Measurements from ENCODE around the gene BICDL1. TPM values are rescaled to one million over a fixed set of nuclear protein-coding genes. Genes with fewer than 3 reads are reported as not detected.
A peak's percentile ranks its signal among the peaks of the same experiment; 100 is the strongest.

Gene BICDL1
- total RNA-seq, 1 experiment from 2014 or later, result not detected

- no peak for DNase-seq (ENCODE audit: low read depth)
These were observed 88.2 kb downstream of the BICDL1 start for GRCh38 chr12:120077260-120077659.

- no peak for DNase-seq (ENCODE audit: low read depth)
These were observed 89.8 kb downstream of the BICDL1 start for GRCh38 chr12:120078868-120079267.

DNA sequence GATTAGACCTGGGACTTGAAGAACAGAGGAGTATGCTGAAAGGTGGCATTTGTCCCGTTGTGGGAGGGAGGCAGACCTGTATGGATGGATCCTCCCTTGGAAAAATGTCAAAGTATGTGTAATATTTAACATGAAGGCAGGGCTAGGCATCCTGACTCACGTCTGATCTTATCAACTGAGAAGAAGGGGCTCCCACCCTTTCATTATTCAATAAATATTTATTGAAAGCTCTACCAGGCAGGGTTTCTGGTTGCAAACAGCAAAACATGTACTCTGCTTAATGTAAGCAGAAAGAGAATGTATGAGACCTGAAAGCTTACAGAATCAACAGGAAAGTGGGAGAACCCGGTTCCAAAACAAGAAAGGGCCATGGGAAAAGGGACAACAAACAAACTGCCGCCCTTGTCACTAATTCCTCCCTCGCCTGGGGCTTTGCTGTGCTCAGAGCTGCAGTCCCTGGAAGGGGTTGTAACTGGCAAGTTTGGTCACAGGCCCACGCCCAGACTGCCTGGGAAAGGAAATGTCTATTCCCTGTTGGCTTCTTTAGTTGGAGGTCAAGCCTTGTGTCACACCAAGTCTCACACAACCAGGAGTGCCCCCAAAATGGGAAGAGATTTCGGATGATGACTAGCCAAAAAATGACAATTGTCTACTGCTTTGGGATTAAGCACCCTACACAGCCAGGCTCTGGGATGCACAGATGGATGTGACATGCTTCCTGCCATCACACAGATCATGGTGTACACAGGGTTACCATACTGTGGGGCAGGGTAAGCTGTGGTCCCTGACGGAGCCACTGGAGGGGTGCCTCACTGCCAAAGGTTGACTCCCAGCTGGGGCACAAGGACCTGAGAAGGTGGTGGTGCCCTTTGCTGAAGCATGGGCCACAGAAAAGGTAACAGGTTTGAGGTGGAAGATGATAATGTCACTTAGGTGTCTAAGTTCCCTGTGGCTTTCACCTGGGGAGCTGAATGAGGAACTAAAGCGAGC lies 90.7 kb downstream of the BICDL1 start:
- no peak for DNase-seq (ENCODE audit: low read depth)

- no peak for DNase-seq (ENCODE audit: low read depth)
These were observed 92.6 kb downstream of the BICDL1 start for GRCh38 chr12:120081641-120082040.

DNA sequence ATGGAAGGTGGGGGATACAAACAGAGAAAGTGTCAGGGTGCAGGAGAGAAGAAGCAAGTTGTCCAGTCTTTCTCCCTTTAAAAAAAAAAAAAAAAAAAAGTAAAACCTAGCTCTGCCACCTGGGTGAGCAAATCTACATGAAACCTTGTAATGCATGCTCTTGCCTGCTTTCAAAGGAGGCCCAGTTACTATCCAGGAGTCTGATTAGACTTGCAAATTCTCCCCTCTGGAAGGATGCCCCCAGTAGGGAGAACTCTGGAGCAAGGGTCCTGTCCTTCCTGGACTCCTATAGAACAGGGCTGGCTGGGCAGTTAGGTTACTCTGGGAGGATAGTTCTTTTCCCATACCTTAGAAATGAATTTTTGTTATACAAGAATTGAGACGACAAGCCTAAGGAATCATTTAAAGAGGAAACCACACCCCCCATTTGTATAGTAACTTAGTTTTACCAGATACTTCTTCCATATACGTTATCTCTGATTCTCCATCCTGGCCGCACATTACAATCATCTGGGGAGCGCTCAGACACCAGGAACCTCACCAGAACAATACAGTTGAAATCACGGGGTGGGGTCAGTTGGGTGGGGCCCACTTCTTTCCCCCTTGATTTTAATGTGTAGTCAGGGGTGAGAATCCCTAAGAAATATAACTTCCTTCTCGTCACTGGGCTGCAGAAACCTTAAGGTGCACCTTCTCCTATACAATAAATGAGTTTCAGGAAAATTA lies 97.0 kb downstream of the BICDL1 start:
- no peak for DNase-seq (ENCODE audit: low read depth)

DNA sequence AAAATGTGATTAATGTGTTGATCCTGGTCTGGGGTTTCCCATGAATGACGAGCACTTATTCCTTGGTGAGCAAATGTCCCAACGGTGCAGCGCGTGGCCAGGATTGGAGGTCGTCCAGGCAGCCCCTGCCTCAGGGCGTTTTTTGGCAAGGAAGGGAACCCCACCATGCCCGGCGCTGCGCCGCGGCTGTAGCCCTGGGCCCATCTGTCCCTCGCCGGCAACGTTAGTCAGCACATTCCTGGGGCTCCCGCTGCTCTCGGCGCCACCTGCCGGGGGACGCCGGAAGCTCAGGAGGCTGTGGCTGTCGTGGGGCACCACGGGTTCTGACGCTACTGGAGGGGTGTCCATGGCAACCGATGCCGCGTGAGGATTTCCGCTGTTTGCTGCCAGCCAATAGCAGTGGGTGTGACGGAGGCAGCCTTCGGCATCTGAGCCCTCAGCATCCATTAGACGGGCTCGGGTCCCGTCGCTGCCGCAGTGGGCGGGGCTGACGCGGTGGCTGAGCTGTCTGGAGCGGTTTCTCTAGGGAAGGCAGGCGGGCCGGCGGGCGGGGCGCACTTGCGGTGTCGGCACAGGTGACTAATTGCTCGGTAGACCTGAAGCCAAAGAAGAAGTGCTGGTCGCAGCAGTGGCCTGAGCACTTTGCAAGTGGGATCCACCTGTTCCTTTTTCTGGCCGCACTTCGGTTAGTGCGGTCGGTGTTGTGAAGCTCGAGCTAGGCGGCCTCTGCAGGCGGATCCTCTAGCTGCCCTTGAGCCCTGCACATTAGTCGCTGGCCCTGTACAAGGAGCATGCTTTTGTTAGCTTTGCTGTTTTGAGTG lies 98.0 kb downstream of the BICDL1 start:
- peak; percentile 98 for DNase-seq (ENCODE audit: low read depth)

- no peak for DNase-seq (ENCODE audit: low read depth)
These were observed 100.1 kb downstream of the BICDL1 start for GRCh38 chr12:120089105-120089504.

DNA sequence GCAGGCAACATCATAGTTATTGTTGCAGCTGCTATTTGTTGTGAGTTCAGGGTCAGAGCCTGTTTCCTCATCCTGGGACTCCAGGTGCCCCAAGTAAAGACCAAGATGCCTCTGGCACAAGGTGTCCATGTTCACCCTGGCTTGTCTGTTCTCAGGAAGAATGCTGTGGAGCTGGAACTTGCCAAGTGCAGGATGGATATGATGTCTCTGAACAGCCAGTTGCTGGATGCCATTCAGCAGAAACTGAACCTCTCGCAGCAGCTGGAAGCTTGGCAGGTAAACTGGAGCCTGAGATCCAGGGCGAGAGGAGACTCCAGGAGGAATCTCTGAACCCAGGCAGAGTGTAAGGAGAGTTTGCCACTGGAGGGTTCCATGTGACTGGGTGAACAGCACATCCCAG lies 100.8 kb downstream of the BICDL1 start:
- no peak for DNase-seq (ENCODE audit: low read depth)

DNA sequence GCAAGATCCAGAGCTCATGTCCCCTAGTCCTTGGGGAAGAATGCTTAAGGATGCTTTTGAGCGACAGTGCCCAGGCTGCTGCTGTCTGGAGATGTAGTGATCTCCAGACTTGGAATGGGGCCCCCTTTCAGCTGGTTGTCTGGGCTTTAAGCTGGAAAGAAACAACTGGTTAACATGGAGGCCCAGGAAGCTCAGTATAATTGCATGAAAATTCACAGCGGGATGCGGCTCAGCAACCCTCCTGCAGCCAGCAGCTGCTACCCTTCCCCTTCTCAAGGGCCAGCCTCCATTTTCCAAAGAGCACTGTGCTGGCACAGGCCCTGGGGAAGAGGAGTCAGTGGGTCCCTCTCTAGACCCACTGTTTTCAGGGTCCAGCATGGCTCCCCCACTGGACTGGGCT lies 101.2 kb downstream of the BICDL1 start:
- no peak for DNase-seq (ENCODE audit: low read depth)

DNA sequence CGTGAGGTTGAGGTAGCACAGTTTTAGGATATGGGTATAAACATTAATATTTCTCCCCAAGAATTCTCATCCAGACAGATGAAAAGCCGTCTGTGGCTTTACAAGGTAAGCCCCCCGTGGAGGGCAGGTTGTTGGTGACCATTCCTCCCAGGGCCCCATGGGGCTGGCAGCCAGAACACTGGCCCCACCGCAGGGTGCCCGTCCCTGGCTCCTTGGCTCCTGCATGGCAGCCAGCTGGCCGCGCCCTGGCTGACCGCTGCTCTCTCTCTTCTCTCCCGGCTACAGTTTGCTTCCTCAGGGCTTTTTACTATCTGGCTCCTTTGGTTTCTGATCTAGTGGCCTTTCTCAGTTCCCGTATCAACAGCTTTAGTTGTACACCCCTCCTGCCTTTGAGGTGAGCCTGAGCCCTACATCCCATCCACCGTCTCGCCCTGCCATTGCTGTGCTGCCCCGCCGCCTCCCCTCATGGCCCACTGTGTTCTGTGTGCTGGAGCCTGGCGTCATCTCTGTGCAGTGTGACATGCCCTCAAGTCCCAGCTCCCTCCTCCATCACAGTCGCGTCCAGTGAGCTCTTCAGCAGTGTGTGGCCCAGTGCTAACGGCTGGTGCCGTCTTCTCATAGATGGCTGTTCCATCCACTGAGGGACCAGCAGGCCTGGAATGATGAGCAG lies 101.7 kb downstream of the BICDL1 start:
- DNase-seq (ENCODE audit: low read depth), result no peak

- no peak for DNase-seq (ENCODE audit: low read depth)
These were observed 102.5 kb downstream of the BICDL1 start for GRCh38 chr12:120091371-120092090.

DNA sequence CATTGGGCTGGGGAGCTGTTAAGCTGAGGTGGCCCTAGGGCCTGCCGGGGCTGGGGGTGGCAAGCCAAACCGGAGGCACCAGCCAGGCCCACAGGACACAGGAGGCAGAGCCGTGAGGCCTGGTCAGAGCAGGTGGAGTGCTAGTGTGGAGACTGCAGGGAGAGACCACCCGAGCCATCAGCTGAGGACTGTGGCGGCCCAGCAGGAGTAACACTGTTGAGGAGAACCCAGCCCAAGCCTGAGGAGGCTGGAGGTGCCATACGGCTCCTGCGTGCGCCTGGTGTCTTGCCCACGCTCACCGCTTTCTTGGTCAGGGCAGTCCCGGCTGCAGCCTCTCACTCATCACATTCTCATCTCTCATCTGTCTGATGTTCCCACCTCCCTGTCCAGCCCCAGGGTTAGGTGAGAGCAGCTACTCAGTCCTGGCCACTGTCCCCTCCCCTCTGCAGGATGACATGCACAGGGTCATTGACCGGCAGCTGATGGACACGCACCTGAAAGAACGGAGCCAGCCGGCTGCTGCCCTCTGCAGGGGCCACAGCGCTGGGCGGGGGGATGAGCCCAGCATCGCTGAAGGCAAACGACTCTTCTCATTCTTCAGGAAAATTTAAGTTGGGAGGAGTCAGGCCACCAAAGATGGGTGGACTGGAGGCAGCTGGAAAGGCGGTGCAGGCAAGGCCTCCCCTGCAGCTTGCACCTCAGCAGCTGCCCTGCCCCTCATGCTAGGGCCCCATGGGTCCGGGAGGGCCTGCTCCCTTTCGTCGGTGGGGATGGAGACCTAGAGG lies 103.7 kb downstream of the BICDL1 start:
- no peak for DNase-seq (ENCODE audit: low read depth)

- no peak for DNase-seq (ENCODE audit: low read depth)
These were observed 104.2 kb downstream of the BICDL1 start for GRCh38 chr12:120093336-120093591.

- no peak for DNase-seq (ENCODE audit: low read depth)
These were observed 104.7 kb downstream of the BICDL1 start for GRCh38 chr12:120093592-120094355.

- DNase-seq (ENCODE audit: low read depth), result no peak
These were observed 105.4 kb downstream of the BICDL1 start for GRCh38 chr12:120094485-120094884.

GRCh38 chr12:120095331-120095730 lies 106.3 kb downstream of the BICDL1 start:
- no peak for DNase-seq (ENCODE audit: low read depth)

DNA sequence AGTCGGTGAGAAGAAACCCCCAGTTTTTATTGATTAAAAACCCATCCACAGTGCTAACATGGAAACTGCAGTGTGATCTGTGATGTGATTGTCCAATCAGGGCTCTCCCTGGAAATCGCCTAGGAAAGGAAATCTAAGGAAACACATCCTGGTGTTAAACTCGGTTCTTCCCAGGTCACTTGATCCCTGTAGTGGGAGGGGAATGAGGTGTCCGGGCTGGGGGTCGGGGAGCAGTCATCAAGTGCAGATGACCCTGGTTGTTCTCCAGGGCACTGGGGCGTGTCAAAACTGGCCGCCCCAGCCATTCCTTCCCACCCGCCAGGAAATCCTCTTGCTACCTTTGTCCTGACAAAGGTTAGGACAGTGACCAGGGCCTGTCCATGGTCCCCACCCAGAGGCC lies 106.7 kb downstream of the BICDL1 start:
- no peak for DNase-seq (ENCODE audit: low read depth)

DNA sequence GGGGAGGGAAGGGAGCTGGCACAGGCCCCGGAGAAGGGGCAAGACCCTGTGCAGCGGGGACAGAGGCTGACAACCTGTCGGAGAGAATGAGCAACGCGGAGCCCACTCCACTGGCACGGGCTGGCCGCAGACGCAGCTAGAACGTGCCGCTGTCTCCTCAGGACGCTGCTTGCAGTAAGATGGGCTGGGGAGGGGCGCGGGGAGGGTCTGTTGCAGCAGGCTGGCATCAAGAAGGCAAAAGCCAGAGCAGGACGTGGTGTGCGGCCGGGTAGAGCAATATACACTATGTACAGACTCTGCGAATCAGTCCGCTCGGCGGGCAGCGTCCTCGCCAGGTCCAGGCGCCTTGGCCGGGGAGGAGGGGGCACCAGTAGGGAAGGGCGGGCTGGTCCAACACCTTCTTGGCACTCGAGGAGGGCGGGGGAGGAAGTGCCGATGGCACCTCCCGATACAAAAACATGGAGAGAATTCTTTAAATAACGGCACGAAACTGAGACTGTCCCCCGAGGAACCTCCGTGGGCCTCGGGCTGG lies 107.7 kb downstream of the BICDL1 start:
- DNase-seq (ENCODE audit: low read depth), result no peak
